Activated CD8-positive, alpha-beta T cell treated with anti-CD3 and anti-CD28 coated beads, Interleukin-2, amount 10 ng/mL, durations not matched to agents 7 days and 5 days (primary cell): ENCODE data around the gene KCTD5. TPM values are rescaled to one million over a fixed set of nuclear protein-coding genes. Genes with fewer than 3 reads are reported as not detected.
"Not testable (repeated sequence)": the region's sequence is repeated elsewhere in the genome, so short reads cannot be mapped to it uniquely, and the experiment has no call there.

ENCODE experiments used
- ATAC-seq: fragments of 150-1000 bp; cut with Tn5 transposase; one replicate; pipeline ENCODE4 v1.10.0; 2021; ENCODE audit warnings: moderate library complexity
- CTCF ChIA-PET: fragments of 350-600 bp; sonication (Branson Sonifier 250); formaldehyde crosslinking; loops from one replicate; lab custom pipeline; 2021; ENCODE audit warnings: antibody characterized with exemption; lab: Charles Lee
- POLR2A ChIA-PET: fragments of 350-600 bp; sonication (Branson Sonifier 250); formaldehyde crosslinking; loops from one replicate; lab custom pipeline; 2021; ENCODE audit warnings: antibody characterized with exemption; lab: Charles Lee
- DNase-seq: peaks from one replicate; pipeline ENCODE4 v3.0.0-alpha.2; 2020
- H3K27ac Mint-ChIP-seq: one replicate; pipeline ENCODE4 v1.8.0; 2021; ENCODE audit warnings: mild to moderate bottlenecking, mixed read lengths
- H3K27me3 Mint-ChIP-seq: one replicate; pipeline ENCODE4 v1.8.0; 2021; ENCODE audit warnings: low read depth, mixed read lengths
- H3K36me3 Mint-ChIP-seq: one replicate; pipeline ENCODE4 v1.8.0; 2021; ENCODE audit warnings: low read depth, mixed read lengths
- H3K4me1 Mint-ChIP-seq: one replicate; pipeline ENCODE4 v1.8.0; 2021; ENCODE audit warnings: low read depth, mixed read lengths
- H3K4me3 Mint-ChIP-seq: one replicate; pipeline ENCODE4 v1.8.0; 2021; ENCODE audit warnings: mild to moderate bottlenecking, mixed read lengths
- H3K9me3 Mint-ChIP-seq: one replicate; pipeline ENCODE4 v1.8.0; 2022; ENCODE audit warnings: mixed read lengths; ENCODE audit not compliant: insufficient read depth
- total RNA-seq, 2 experiments: library from RNA; stranded (reverse); gene quantifications; one replicate each; pipeline ENCODE4 v1.2.3, GENCODE V29; 2021

The KCTD5 gene
- total RNA-seq, 2 experiments from 2014 or later = 33.2 to 35.9 TPM

DNA sequence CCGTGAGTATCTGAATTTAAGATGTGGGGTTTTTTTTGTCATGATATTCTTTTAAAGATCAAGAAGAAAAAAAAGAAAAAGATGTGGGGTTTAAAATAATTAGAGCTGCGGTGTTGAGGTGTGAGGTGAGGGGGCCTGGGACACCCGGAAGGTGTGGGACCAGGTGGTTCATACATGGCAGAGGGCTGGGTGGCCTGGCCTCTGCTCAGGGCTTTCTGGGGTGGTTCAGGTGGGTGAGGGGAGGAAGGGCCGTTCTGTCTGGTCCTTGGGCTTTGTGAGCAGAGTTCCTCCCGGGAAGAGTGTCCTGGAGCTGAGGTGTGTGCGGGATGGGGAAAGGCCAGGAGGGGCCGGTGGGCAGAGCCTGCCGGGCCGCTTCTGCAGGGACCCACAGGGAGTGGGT, 32.7 kb downstream of the KCTD5 start:
- POLR2A ChIA-PET = no interaction called here
- Mint-ChIP-seq H3K9me3 (no peaks in the 10 kb centered on the region), H3K36me3 (no peaks in the 10 kb centered on the region), H3K27me3 (no peaks in the 10 kb centered on the region), H3K4me1 (peaks cover 32% of the 10 kb centered on the region), H3K4me3 (no peak overlapping the region), H3K27ac (no peak overlapping the region)
- ATAC-seq = no peak
- no peak for DNase-seq
- CTCF ChIA-PET = no interaction called here

GRCh38 chr16:2715519-2715918, 33.2 kb downstream of the KCTD5 start:
- peaks cover 32% of the 10 kb centered on the region for H3K4me1 Mint-ChIP-seq
- H3K4me3 Mint-ChIP-seq = no peak overlapping the region
- DNase-seq = peak; percentile 92
- ChIA-PET POLR2A (interaction anchor here (0.7 to 1.1 kb wide), 2 partner anchors 37 to 712 kb away, joined by 3 to 5 read pairs; partner anchors contain the start of gene SRRM2), CTCF (no interaction called here)
- H3K36me3 Mint-ChIP-seq = no peaks in the 10 kb centered on the region
- no peak overlapping the region for H3K27ac Mint-ChIP-seq
- no peaks in the 10 kb centered on the region for H3K27me3 Mint-ChIP-seq
- H3K9me3 Mint-ChIP-seq = no peaks in the 10 kb centered on the region
- ATAC-seq = peak; percentile 94

DNA sequence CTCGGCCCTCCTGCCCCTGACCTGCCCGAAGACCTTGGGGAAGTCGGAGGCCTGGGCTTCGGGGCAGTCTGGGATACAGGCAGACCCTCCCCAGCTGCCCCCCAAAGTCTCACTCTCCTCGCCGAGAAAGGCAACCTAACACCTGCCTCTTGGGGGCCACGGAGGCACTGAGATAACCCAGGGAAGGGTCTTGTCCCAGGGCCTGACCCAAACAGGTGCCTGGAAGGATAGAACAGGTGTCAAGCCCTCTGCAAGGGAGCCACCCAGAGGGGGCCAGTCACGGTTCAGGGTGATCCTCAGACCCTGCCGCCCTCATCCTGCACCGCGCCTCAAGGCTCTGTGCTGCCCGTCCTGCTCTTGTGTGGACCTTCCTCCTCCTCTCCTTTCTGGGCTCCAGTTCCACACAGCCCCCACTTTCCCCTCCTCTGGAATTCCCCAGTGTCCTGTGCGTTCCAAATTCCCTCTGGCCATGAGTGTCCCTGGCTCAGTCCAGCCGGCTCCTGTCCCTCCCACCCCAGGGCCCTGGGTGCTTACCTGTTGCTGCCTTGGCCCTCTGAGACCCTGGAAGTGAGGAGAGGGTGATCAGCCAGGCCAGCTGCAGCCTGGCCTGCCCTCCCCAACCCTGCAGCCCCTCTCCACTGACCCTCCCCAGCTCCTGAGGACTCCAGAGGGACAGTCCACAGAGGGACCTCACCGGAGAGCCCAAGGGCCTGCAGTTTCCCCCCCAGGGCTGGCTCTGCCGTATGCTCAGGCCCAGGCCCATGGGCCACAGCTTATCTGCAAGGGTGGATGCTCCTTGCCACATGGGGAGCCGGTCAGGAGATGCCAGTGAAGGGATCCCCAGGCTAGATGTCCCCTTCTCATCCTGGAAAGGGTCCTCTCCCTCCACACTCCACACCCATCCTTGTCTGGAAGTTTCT, 33.9 kb downstream of the KCTD5 start:
- Mint-ChIP-seq H3K9me3 (no peaks in the 10 kb centered on the region), H3K27me3 (no peaks in the 10 kb centered on the region), H3K4me1 (peaks cover 32% of the 10 kb centered on the region), H3K4me3 (no peak overlapping the region), H3K27ac (no peak overlapping the region), H3K36me3 (no peaks in the 10 kb centered on the region)
- ATAC-seq = no peak
- POLR2A ChIA-PET = interaction anchor here (0.6 to 1.1 kb wide), 3 partner anchors 36 to 713 kb away, joined by 3 to 5 read pairs (median 3); partner anchors contain the start of gene SRRM2
- CTCF ChIA-PET = no interaction called here
- DNase-seq = no peak

DNA sequence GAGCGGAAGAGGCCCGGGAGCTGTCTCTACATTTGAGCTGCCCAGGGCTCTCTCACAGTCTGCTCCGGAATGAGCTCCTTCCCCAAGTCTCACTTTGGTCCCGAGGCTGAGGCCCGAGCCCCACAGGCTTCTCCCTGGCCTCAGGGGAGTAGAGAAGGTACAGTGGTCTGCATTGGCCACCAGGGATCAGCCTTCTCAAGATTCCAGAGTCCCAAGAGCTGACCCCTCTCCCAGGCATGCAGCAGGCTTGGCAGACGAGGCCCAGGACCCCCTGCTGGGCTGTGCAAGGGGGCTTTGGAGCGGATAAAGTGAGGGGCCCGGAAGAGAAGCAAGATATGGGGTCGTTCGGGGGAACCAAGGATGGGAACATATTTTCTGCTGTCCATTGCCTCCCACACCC, 34.6 kb downstream of the KCTD5 start:
- Mint-ChIP-seq H3K27me3 (no peaks in the 10 kb centered on the region), H3K36me3 (no peaks in the 10 kb centered on the region), H3K9me3 (no peaks in the 10 kb centered on the region), H3K4me1 (peaks cover 34% of the 10 kb centered on the region), H3K27ac (no peak overlapping the region), H3K4me3 (no peak overlapping the region)
- DNase-seq (no peak), ATAC-seq (no peak)
- ChIA-PET CTCF (no interaction called here), POLR2A (interaction anchor here (0.6 to 1.2 kb wide), 3 partner anchors 35 to 173 kb away, joined by 3 to 5 read pairs (median 4); partner anchors contain the start of genes KCTD5 and SRRM2)

DNA sequence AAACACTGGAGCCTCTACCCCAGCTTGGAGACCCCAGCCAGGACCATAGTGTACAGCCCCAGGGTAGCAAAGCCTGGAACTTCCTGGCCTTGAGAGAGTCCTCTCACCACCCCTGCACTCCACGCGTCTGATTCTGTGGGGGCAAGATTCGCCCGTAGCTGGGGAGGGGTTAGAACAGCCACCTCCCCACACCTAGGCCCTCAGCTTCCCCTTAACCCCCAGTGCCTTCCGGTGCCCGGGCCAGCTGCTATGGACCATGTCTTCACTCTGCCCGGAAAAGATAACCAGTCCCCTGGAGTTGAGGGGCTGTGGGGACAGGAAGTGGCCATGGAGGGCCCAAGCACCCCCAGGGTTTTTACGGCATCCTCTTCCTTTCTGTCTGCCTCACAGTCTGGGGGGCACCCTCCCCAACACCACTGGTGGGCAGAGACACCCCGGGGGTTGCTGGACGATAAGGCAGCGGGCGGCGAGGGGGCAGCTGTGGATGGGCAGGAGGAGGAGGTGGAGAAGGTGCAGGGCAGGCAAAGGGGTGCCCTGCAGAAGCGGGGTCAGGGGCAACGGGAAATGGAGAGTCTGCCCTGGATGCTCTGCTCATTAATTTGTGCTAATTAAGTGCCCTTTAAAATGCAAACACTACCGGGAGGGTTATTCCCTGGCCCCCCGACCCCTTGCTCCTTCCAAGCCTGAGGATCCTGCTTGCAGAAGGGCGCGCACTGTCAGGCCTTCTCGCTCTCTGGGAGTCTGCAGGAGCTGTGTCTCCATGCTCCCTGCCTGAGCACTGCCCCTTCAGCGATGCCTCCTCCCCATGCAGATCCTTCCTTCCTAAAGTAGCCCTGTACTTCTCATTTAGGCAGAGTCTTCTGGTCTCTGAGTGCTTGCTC, 35.3 kb downstream of the KCTD5 start:
- H3K4me1 Mint-ChIP-seq = peaks cover 36% of the 10 kb centered on the region
- DNase-seq (no peak), ATAC-seq (no peak)
- no peak overlapping the region for H3K4me3 Mint-ChIP-seq
- no peaks in the 10 kb centered on the region for H3K27me3 Mint-ChIP-seq
- H3K27ac Mint-ChIP-seq = peak overlapping the region; percentile 17
- CTCF ChIA-PET = no interaction called here
- POLR2A ChIA-PET = interaction anchor here (1.2 kb wide), 1 partner anchor 36 kb away, joined by 4 read pairs; the partner anchor contains the start of gene KCTD5
- H3K9me3 Mint-ChIP-seq = no peaks in the 10 kb centered on the region
- H3K36me3 Mint-ChIP-seq = no peaks in the 10 kb centered on the region

- ATAC-seq (no peak), DNase-seq (no peak)
- Mint-ChIP-seq H3K4me3 (peak overlapping the region; percentile 25), H3K27ac (no peak overlapping the region), H3K4me1 (peaks cover 33% of the 10 kb centered on the region), H3K36me3 (no peaks in the 10 kb centered on the region), H3K27me3 (peaks cover 5% of the 10 kb centered on the region), H3K9me3 (no peaks in the 10 kb centered on the region)
- CTCF ChIA-PET = no interaction called here
- POLR2A ChIA-PET = no interaction called here
These were observed 37.2 kb downstream of the KCTD5 start for GRCh38 chr16:2719328-2720063.

DNA sequence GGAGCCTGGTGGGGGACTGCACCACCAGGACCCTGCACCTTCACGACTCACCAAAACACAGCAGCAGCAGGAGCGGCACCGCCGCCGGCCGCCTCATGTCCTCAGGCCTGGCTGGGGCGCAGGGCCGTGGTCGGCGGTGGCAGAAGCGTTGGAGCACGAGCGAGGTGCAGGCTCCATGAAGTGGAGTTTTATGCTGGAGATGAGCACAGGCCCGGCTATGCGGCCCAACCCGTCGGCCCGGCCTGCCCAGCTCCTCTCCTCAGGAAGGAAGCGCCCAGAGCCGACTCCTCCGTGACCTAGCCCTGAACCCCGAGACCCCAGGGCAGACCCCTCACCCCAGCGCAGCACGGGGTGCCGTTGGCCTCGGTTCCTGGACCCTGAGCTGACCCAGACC, 37.7 kb downstream of the KCTD5 start, which contains the start of gene PRSS27:
Gene PRSS27, minus strand, starts transcription at position 161 of the 394 bp plus-strand sequence. Its CDS starts 64 bp downstream, at position 97.
- H3K27ac Mint-ChIP-seq = peak within 1 kb of the TSS; percentile 83
- no peaks in the 10 kb centered on the region for H3K36me3 Mint-ChIP-seq
- peaks cover 29% of the 10 kb centered on the region for H3K4me1 Mint-ChIP-seq
- POLR2A ChIA-PET = no interaction called here
- H3K27me3 Mint-ChIP-seq = peaks cover 7% of the 10 kb centered on the region
- peak within 1 kb of the TSS; percentile 77 for H3K4me3 Mint-ChIP-seq
- no peaks in the 10 kb centered on the region for H3K9me3 Mint-ChIP-seq
- ATAC-seq = no peak
- DNase-seq = no peak
- CTCF ChIA-PET = no interaction called here

DNA sequence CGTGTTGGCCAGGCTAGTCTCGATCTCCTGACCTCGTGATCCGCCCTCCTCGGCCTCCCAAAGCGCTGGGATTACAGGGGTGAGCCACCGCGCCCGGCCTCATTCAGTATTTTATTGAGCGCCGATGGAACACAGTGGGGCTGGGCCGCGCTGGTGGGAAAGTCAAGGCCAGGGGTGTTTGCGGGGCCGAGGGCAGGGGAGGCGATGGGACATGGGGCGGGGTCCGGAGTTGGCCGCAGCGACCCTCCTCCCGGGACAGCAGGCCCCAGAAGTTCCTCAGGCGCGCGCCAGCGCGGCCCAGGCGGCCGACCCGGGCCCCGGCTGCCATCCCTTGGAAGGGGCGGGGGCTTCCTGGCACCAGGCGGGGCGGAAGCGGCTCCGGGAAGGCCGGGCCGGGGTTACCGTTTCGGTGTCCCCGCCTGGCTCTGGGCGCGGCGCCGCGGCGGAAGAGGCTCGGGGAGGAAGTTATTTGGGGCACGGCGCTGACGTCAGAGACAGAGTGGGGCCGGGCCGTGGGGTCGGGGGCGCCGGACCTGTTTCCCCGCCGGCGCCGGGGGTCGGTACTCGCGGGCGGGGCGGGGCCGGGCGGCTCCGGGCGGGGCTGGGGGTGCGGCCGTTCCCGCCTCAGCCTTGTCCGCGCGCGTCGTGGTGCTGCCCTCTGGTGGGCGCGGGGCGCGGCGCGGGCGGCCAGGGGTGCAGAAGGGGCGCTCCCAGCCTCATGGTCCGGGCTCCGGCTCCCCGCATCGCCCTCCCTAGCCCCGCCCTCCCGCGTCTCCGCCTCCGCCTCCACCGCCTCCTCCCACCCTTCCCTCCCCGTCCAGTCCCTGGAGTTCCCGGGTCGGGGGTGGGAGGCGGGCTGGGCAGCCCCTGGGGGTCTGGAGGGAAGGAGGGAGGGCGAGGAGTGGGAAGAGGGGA, 38.7 kb downstream of the KCTD5 start:
- no peaks in the 10 kb centered on the region for H3K36me3 Mint-ChIP-seq
- CTCF ChIA-PET = no interaction called here
- POLR2A ChIA-PET = no interaction called here

DNA sequence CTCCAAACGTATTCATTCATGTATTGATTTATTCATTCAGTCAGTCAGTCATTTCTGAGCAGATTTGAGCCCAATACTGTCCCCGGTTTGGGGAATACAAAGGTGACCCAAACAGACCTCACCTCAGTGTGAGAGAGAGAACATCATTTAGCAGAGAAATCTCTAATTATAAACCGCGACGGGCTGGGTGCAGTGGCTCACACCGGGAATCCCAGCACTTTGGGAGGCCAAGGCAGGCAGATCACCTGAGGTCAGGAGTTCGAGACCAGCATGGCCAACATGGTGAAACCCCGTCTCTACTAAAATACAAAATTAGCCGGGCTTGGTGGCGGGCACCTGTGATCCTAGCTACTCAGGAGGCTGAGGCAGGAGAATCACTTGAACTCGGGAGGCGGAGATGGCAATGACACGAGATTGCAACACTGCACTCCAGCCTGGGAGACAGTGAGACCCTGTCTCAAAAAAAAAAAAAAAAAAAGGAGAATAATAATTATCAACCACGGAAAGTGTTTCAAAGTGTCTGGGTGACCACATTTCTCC, 39.4 kb downstream of the KCTD5 start:
- H3K27me3 Mint-ChIP-seq = peaks cover 11% of the 10 kb centered on the region
- H3K4me1 Mint-ChIP-seq = peaks cover 13% of the 10 kb centered on the region
- H3K9me3 Mint-ChIP-seq, DNase-seq, H3K36me3 Mint-ChIP-seq, POLR2A ChIA-PET, CTCF ChIA-PET, ATAC-seq: not testable (repeated sequence)
- H3K27ac Mint-ChIP-seq = peak overlapping the region; percentile 44
- H3K4me3 Mint-ChIP-seq = peak overlapping the region; percentile 57

More for the DNA sequence above, 38.7 kb downstream of the KCTD5 start:
- Mint-ChIP-seq H3K27me3 (peaks cover 11% of the 10 kb centered on the region), H3K9me3 (no peaks in the 10 kb centered on the region), H3K4me1 (peaks cover 20% of the 10 kb centered on the region), H3K4me3 (peak overlapping the region; percentile 77), H3K27ac (peak overlapping the region; percentile 83)
- ATAC-seq (peak; percentile 96), DNase-seq (peak; percentile 91)

DNA sequence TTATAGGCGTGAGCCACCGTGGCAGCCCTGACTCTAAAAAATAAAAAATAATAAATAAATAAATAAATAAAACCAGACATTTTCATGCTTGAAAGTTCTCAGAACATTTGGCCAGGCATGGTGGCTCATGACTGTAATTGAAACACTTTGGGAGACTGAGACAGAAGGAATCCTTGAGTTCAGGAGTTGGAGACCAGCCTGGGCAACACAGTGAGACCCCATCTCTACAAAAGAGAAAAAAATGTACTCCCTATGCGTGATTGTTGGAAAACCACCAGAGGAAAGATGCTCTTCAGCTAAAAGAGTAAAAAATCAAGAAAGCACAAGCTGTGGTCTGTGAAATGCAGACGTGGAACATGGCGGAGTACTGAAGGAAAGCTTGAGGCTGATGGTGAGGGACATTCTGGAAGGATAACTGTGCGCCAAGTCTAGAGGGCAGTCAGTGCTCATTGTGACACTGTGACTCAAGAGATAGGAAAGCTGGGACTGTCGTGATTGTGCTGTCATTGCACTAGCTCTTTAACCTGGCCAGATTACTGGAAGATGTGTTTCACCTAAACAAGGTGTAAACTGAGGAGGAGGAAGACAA, 41.9 kb downstream of the KCTD5 start:
- H3K4me3 Mint-ChIP-seq = no peak overlapping the region
- POLR2A ChIA-PET = interaction anchor here (1.0 kb wide), 1 partner anchor 29 kb away, joined by 3 read pairs; no protein-coding TSS in a partner anchor
- no peaks in the 10 kb centered on the region for H3K9me3 Mint-ChIP-seq
- H3K27me3 Mint-ChIP-seq = peaks cover 11% of the 10 kb centered on the region
- DNase-seq (no peak), ATAC-seq (no peak)
- H3K36me3 Mint-ChIP-seq = no peaks in the 10 kb centered on the region
- H3K4me1 Mint-ChIP-seq = peaks cover 4% of the 10 kb centered on the region
- H3K27ac Mint-ChIP-seq = no peak overlapping the region
- CTCF ChIA-PET = interaction anchor here (0.6 to 1.5 kb wide), 2 partner anchors 144 to 228 kb away, joined by 3 read pairs; no protein-coding TSS in a partner anchor
